HL-60 (cell line): ENCODE data around the gene MYO16.

ENCODE experiments used
- DNase-seq, 2 experiments: peaks; one replicate each; pipeline ENCODE4 v3.0.0-alpha.2; 2010 to 2020; ENCODE audit warnings: low read depth in 1 of 2, low spot score in 1 of 2
- H3K27ac ChIP-seq: fragments of 250-450 bp; sonication (Bioruptor Pico); replicated peaks from 2 replicates; pipeline ENCODE4 v1.5.1; 2020; ENCODE audit warnings: mild to moderate bottlenecking, moderate library complexity
- H3K27me3 ChIP-seq: fragments of 250-450 bp; sonication (Bioruptor Pico); 2 replicates; pipeline ENCODE4 v1.5.1; 2021; ENCODE audit warnings: mild to moderate bottlenecking, moderate library complexity; ENCODE audit not compliant: insufficient read depth, poor library complexity, severe bottlenecking
- H3K4me3 ChIP-seq: replicated peaks from 2 replicates; pipeline ENCODE4 v1.5.1; 2011; ENCODE audit warnings: mild to moderate bottlenecking, control low read depth, low read length; ENCODE audit not compliant: insufficient read depth
- GABPA ChIP-seq: IDR thresholded peaks from 2 replicates; pipeline ENCODE4 v1.6.1; 2012; ENCODE audit warnings: low read depth
- POLR2AphosphoS5 ChIP-seq: IDR thresholded peaks from 2 replicates; pipeline ENCODE4 v1.6.1; 2012; ENCODE audit warnings: low read depth
- SPI1 ChIP-seq: IDR thresholded peaks from 2 replicates; pipeline ENCODE4 v1.6.1; 2012; ENCODE audit warnings: low read depth, mild to moderate bottlenecking, borderline replicate concordance
- TF ChIP-seq, protein P1 (sequence below): IDR thresholded peaks from 2 replicates; pipeline ENCODE4 v1.6.1; 2012; ENCODE audit warnings: low read depth; ENCODE audit not compliant: insufficient replicate concordance
- TF ChIP-seq, protein P2 (sequence below): IDR thresholded peaks from one replicate; pipeline ENCODE4 v1.5.1; 2011; ENCODE audit warnings: low read length, control low read depth, inconsistent platforms; ENCODE audit not compliant: insufficient read depth

Gene MYO16

DNA sequence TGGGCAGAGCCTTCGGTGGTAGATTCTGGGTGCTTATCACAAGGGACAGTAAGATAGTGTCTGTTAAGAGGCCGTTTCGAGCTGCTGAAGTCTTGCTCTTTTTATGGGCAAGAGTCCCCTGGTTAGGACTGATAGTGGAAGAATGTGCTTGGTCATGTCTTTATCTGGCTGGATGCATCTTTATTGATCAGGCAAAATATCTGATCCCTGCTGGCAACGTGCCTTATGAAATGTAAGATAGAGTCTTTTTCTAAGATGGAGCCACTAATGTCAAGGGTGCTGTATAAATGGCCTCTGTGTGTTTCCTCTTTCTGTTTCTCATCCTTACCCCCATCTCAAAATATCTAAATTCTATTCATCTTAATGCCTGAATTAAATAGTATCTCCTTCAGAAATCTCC lies 53.3 kb downstream of the MYO16 start:
- DNase-seq: no peak
- TF ChIP-seq, protein P1, sequence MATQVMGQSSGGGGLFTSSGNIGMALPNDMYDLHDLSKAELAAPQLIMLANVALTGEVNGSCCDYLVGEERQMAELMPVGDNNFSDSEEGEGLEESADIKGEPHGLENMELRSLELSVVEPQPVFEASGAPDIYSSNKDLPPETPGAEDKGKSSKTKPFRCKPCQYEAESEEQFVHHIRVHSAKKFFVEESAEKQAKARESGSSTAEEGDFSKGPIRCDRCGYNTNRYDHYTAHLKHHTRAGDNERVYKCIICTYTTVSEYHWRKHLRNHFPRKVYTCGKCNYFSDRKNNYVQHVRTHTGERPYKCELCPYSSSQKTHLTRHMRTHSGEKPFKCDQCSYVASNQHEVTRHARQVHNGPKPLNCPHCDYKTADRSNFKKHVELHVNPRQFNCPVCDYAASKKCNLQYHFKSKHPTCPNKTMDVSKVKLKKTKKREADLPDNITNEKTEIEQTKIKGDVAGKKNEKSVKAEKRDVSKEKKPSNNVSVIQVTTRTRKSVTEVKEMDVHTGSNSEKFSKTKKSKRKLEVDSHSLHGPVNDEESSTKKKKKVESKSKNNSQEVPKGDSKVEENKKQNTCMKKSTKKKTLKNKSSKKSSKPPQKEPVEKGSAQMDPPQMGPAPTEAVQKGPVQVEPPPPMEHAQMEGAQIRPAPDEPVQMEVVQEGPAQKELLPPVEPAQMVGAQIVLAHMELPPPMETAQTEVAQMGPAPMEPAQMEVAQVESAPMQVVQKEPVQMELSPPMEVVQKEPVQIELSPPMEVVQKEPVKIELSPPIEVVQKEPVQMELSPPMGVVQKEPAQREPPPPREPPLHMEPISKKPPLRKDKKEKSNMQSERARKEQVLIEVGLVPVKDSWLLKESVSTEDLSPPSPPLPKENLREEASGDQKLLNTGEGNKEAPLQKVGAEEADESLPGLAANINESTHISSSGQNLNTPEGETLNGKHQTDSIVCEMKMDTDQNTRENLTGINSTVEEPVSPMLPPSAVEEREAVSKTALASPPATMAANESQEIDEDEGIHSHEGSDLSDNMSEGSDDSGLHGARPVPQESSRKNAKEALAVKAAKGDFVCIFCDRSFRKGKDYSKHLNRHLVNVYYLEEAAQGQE: no peak
- TF ChIP-seq POLR2AphosphoS5: no peak
- no peak for TF ChIP-seq SPI1
- TF ChIP-seq, protein P2, sequence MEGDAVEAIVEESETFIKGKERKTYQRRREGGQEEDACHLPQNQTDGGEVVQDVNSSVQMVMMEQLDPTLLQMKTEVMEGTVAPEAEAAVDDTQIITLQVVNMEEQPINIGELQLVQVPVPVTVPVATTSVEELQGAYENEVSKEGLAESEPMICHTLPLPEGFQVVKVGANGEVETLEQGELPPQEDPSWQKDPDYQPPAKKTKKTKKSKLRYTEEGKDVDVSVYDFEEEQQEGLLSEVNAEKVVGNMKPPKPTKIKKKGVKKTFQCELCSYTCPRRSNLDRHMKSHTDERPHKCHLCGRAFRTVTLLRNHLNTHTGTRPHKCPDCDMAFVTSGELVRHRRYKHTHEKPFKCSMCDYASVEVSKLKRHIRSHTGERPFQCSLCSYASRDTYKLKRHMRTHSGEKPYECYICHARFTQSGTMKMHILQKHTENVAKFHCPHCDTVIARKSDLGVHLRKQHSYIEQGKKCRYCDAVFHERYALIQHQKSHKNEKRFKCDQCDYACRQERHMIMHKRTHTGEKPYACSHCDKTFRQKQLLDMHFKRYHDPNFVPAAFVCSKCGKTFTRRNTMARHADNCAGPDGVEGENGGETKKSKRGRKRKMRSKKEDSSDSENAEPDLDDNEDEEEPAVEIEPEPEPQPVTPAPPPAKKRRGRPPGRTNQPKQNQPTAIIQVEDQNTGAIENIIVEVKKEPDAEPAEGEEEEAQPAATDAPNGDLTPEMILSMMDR: no peak
- no peak for TF ChIP-seq GABPA
- no peaks in the 10 kb centered on the region for H3K27me3 ChIP-seq
- no peak overlapping the region for H3K27ac ChIP-seq
- H3K4me3 ChIP-seq: no peak overlapping the region

DNA sequence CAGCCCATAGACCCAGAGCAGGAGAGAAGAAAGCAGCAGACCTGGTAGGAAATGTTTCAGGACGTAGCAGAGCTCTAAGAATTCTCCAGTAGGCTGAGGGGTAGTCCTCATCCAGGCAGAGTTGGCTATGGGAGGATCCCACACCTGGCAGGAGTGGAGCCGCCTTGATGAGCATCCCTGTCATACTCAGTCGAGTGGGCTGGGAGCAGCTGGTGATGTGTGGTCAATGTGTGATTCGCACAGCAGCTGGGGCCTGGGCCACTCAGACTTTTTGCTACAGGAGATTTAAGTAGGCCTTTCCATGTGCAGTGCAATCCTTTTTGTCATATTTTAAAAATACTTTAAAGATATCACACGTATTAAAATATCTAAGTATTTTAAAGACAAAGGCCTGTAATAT lies 56.6 kb downstream of the MYO16 start:
- Histone ChIP-seq H3K4me3 (no peak overlapping the region), H3K27me3 (no peaks in the 10 kb centered on the region), H3K27ac (no peak overlapping the region)
- TF ChIP-seq, protein P2: no peak
- TF ChIP-seq, protein P1: no peak
- TF ChIP-seq GABPA (no peak), SPI1 (no peak), POLR2AphosphoS5 (no peak)
- DNase-seq: no peak

DNA sequence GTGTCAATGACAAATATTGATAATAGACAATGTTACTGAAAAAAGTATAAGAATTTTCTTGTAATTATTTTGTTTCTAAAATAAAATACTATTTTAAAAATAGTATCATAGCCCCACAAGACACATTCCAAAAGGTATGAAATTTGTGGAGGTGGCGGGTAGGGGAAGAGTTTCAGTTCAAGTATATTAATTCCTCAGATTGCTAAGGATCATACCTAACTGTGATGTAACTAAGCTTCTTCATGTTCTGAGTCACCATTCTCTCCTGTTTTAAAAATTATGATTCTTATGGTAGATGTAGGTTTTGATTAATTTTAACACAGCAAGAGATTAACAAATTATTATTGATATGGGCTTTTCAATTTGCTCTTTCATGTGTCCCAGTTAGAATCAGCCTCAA lies 61.3 kb downstream of the MYO16 start:
- no peaks in the 10 kb centered on the region for H3K27me3 ChIP-seq
- H3K27ac ChIP-seq: no peak overlapping the region
- DNase-seq: no peak
- no peak overlapping the region for H3K4me3 ChIP-seq
- TF ChIP-seq SPI1 (no peak), POLR2AphosphoS5 (no peak), GABPA (no peak)
- TF ChIP-seq, protein P1: no peak
- TF ChIP-seq, protein P2: no peak
